ENCODE measurements around the gene PLA2G4F.
"Not testable (repeated sequence)": the region's sequence is repeated elsewhere in the genome, so short reads cannot be mapped to it uniquely, and the experiment has no call there.

PLA2G4F gene

DNA sequence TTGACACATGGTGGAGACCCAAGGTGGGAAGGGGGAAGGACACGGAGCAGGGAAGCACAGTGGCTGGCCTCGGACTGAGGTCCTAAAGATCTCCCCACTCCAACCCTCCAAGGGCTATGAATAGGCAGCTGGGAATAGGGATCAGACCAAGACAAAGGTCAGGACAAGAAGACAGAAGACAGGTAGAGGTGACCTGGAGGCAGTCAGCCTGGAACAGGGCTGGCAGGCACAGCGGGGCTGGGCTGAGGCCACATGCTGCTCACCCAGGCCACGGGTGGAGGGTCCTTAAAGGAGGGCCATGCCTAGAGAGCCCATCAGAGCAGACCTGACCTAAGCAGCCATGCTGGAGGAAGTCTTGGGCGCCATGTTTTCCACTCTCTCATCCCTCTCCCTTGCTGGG is 59.4 kb downstream of the PLA2G4F start:
- no peak for DNase-seq (ENCODE audit: low read depth)

DNA sequence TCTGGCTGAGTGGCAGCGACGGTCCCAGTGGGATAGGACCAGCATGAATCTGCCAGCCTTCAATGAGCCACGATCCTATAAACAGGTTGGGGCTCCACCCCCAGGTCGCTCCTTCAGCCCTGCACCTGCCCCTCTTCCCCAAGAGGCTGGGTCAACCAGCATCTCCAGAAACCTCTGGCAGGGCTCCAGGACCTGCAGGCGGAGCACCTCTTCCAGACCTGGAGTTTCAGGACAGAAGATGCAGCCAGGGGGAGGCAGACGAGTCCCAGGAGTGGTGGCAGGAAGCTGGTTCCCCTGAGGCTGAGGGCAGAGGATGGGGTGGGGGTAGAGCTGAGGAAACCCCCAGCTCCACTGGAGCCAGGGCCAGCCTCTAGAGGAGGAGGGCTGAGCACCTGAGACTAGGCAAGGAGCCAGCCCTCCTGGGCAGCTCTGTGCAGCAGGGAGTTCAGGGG is 61.9 kb downstream of the PLA2G4F start, which contains the start of gene PLA2G4D:
Gene PLA2G4D, minus strand, starts transcription at position 51 of the 452 bp plus-strand sequence. CDS start 103 bp downstream, outside the sequence.
- DNase-seq (ENCODE audit: low read depth), result no peak

DNA sequence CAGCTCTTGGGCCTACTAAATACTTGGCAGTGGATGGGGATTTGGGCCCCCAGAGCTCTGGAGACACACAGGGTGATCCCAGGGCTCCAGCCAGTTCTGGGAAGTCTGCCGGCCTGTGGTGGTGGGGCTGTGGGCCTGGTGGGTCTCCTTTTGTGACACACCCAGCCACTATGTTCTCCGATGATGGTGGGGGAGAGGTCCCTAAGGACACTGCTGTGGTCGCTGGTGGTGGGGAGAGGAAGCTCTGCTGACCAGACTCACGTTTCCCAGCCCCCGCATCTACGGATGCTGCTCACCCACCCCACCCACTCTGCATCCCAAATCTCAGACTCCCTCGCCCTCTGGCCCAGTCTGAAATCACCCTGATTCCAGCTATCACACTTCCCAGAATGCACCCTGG is 62.5 kb downstream of the PLA2G4F start:
- no peak for DNase-seq (ENCODE audit: low read depth)

GRCh38 chr15:42092398-42093318 is 63.8 kb downstream of the PLA2G4F start:
- no peak for DNase-seq (ENCODE audit: low read depth)

DNA sequence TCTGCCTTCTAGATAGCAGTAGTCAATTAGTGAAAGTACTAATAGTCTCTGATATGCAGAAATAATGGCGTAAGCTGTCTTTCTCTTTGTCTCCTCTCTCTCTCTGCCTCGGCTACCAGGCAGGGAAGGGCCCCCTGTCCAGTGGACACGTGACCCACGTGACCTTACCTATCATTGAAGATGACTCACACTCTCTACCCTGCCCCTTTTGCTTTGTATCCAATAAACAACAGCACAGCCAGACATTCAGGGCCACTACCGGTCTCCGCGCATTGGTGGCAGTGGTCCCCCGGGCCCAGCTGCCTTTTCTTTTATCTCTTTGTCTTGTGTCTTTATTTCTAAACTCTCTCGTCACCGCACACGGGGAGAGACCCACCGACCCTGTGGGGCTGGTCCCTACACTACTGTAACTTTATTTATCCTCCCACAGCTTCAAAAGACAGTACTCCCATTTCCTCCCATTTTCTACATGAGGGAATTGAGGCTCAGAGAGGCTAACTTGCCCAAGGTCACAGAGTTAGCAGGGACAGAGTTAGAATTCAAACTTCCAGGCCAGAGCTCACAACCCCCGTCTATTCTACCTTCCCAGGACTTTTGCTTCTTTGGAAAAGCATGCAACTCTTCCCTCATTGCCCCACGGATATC is 64.6 kb downstream of the PLA2G4F start:
- DNase-seq (ENCODE audit: low read depth), result not testable (repeated sequence)

DNA sequence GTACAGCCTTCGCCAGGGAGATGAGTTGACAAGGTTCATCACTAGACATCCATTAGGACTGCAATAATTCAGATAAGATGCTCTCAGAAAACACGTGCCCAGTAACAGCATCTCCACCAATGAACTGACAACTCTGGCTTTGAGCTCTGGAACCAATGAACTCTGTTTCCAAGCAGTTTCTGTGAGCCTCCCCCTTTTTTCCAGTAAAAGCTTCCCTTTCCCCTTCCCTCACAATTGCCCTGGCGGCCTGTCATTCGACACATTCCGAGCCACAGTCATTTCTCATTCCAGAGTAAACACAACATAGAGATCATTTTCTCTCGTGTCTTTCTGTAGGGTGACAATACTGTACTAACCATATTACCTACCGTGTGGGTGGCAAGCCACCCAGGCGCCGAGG is 65.7 kb downstream of the PLA2G4F start:
- DNase-seq (ENCODE audit: low read depth), result no peak

GRCh38 chr15:42090370-42090769 is 66.1 kb downstream of the PLA2G4F start:
- DNase-seq (ENCODE audit: low read depth), result no peak

DNA sequence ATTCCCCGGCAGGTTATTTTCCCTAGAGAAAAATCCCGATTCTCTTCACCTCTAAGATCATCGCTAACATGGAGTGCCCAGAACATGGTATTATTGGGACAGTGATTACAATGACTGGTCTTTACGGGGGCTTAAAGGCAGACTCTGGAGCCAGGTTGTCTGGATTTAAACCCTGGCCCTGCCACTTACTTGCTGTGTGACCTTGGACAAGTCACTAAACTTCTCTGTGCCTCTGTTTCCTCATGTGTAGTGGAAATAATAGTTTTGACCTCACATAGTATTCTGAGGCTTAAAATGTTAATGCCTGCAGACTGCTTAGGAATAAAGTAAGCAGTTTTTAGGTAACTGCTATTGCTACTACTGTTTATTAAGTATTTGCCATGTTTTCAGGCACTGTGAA is 66.5 kb downstream of the PLA2G4F start:
- no peak for DNase-seq (ENCODE audit: low read depth)

All from iris pigment epithelial cell (primary cell).